Endodermal cell (in vitro differentiated cells): ENCODE data around the gene CHPF. TPM values are rescaled to one million over a fixed set of nuclear protein-coding genes. Genes with fewer than 3 reads are reported as not detected.

Experiments used
- DNase-seq: peaks from one replicate; pipeline ENCODE4 v3.0.0-alpha.2; 2017
- H3K27ac ChIP-seq: 2 replicates; pipeline ENCODE4 v1.5.1; 2013; ENCODE audit warnings: mild to moderate bottlenecking, low read depth, low read length, moderate library complexity
- H3K27me3 ChIP-seq: 2 replicates; pipeline ENCODE4 v1.6.1; 2013; ENCODE audit warnings: mild to moderate bottlenecking, low read length, moderate library complexity; ENCODE audit not compliant: insufficient read depth, control insufficient read depth, poor library complexity, severe bottlenecking
- H3K36me3 ChIP-seq: 2 replicates; pipeline ENCODE4 v1.7.0; 2013; ENCODE audit warnings: mild to moderate bottlenecking, low read length, moderate library complexity; ENCODE audit not compliant: control insufficient read depth, insufficient read depth
- H3K4me1 ChIP-seq: one replicate; pipeline ENCODE4 v1.7.0; 2013; ENCODE audit warnings: low read length; ENCODE audit not compliant: control insufficient read depth, insufficient read depth
- H3K4me3 ChIP-seq: 2 replicates; pipeline ENCODE4 v1.5.1; 2013; ENCODE audit warnings: mild to moderate bottlenecking, low read length, moderate library complexity
- H3K9ac ChIP-seq: 2 replicates; pipeline ENCODE4 v1.6.1; 2013; ENCODE audit warnings: mild to moderate bottlenecking, low read length, moderate library complexity; ENCODE audit not compliant: poor library complexity, severe bottlenecking; ENCODE audit errors: extremely low read depth
- H3K9me3 ChIP-seq: 2 replicates; pipeline ENCODE4 v1.6.1; 2013; ENCODE audit warnings: mild to moderate bottlenecking, low read length, moderate library complexity; ENCODE audit not compliant: control insufficient read depth
- H3K27ac Mint-ChIP-seq: 2 replicates; pipeline ENCODE4 v1.8.0; 2020; ENCODE audit warnings: mixed read lengths
- H3K27me3 Mint-ChIP-seq: 2 replicates; pipeline ENCODE4 v1.8.0; 2021; ENCODE audit warnings: mild to moderate bottlenecking, mixed read lengths; ENCODE audit not compliant: insufficient read depth
- H3K36me3 Mint-ChIP-seq: 2 replicates; pipeline ENCODE4 v1.8.0; 2020; ENCODE audit warnings: low read depth, mixed read lengths
- H3K4me1 Mint-ChIP-seq: 2 replicates; pipeline ENCODE4 v1.8.0; 2020; ENCODE audit warnings: mixed read lengths
- H3K4me3 Mint-ChIP-seq: 2 replicates; pipeline ENCODE4 v1.8.0; 2020; ENCODE audit warnings: mild to moderate bottlenecking, moderate library complexity, mixed read lengths
- H3K9me3 Mint-ChIP-seq: 2 replicates; pipeline ENCODE4 v1.8.0; 2020; ENCODE audit warnings: mild to moderate bottlenecking, mixed read lengths
- CTCF ChIP-seq: fragments of 200-600 bp; sonication (generic); conservative IDR thresholded peaks from 2 replicates; pipeline ENCODE4 v1.5.0; 2021; ENCODE audit warnings: antibody characterized with exemption, mild to moderate bottlenecking
- WGBS, 2 experiments: methylation state at CpG; one replicate each; pipeline versions ENCODE4 v1.1.5 to v1.1.7; 2013; ENCODE audit warnings: missing lambda C conversion rate in 2 of 2, mixed read lengths in 1 of 2; ENCODE audit not compliant: insufficient coverage in 1 of 2, insufficient read length in 1 of 2; 5-methylcytosine and 5-hydroxymethylcytosine counted together
- total RNA-seq, 2 donors: library from RNA; stranded (reverse); fragmentation: NEBNext Ultra II Directional in 1 of 2; extraction: Animal tissue kit (Norgen Biotek cat#: 25700) in 1 of 2; gene quantifications; 2 replicates in 1 of 2; 3 replicates in 1 of 2; pipeline ENCODE4 v1.2.1, GENCODE V29; 2021

CHPF gene
- total RNA-seq, 2 donors from 2014 or later = 51.2 to 54.0 TPM

- Histone ChIP-seq H3K27me3 (peaks cover 25% of the 10 kb centered on the region), H3K27ac (no peak overlapping the region), H3K9ac (no peak overlapping the region), H3K4me3 (no peak overlapping the region), H3K36me3 (no peaks in the 10 kb centered on the region), H3K9me3 (no peaks in the 10 kb centered on the region), H3K4me1 (peaks cover 4% of the 10 kb centered on the region)
- Mint-ChIP-seq H3K4me1 (peaks cover 20% of the 10 kb centered on the region), H3K4me3 (no peak overlapping the region), H3K27me3 (peaks cover 47% of the 10 kb centered on the region), H3K36me3 (no peaks in the 10 kb centered on the region), H3K27ac (no peak overlapping the region), H3K9me3 (no peaks in the 10 kb centered on the region)
- 73 to 79% methylated on average over 5 to 8 of the region's 8 CpGs for WGBS, 2 experiments
- DNase-seq = peak; percentile 57
- no peak for TF ChIP-seq CTCF
These were observed 23.5 kb downstream of the CHPF start for GRCh38 chr2:219520079-219520478.

DNA sequence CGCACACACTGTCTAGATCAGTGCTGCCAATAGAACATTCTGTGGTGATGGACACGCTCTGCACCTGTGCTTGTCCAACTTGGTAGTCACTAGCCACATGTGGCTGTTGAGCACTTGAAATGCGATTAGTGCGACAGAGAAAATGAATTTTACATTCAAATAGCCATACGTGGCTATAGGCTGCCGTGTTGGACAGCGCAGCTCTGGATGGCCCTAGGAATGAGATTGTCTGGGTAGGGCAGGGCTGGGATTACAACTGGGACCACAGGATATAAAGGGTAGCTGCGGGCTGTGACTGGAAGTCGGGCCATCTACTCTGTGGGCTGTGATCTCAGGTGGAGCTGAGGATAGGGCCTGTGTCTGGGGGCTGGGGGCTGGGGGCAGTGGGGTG, 24.1 kb downstream of the CHPF start:
- no peak for TF ChIP-seq CTCF
- no peaks in the 10 kb centered on the region for H3K9me3 ChIP-seq
- H3K4me3 ChIP-seq = no peak overlapping the region
- Mint-ChIP-seq H3K27me3 (peaks cover 51% of the 10 kb centered on the region), H3K36me3 (no peaks in the 10 kb centered on the region), H3K27ac (no peak overlapping the region), H3K4me3 (no peak overlapping the region), H3K9me3 (no peaks in the 10 kb centered on the region), H3K4me1 (peaks cover 18% of the 10 kb centered on the region)
- no peak overlapping the region for H3K27ac ChIP-seq
- WGBS, 2 experiments = 89 to 97% methylated on average over 2 to 9 of the region's 9 CpGs
- no peak for DNase-seq
- no peaks in the 10 kb centered on the region for H3K36me3 ChIP-seq
- no peak overlapping the region for H3K9ac ChIP-seq
- peaks cover 4% of the 10 kb centered on the region for H3K4me1 ChIP-seq
- H3K27me3 ChIP-seq = peaks cover 31% of the 10 kb centered on the region

DNA sequence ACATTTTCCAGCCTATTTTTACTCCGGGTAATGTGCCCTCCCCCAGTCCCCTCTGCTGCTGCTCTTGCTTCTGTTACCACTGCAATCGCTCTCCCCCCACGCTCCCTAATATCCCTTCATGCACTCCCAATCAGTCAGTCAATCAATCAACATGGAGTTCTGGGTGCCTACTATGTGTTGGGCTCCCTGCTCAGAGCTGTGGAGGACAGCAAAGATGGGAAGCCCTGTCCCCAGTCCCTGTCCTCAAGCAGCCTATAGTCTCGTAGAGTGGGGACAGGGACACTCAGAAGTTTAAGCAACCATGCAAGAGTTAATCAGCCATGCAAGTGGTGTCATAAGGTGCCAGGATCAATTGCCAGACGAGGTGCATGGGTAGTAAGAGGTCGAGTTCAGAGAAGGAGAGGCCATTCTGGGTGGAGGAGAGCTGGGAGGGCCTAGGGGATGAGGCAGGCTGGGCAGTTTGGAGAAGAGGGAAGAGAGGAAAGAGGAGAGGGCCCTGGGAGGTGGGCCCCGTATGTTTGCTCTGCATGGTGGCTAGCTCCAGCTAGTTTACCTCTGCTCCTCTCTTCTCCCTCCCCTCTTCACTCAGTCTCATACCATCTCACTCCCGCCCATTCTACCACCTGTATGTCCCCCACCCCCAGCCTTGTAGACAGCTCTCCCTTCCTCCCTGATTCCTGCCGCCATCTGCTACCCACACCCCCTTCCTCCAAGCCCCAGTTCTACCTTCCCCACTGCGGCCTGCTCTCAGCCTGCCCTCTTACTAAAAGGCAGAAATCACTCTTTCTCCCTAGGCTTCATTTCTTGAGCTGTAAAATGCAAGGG, 25.4 kb downstream of the CHPF start:
- 74 to 78% methylated on average over 4 to 10 of the region's 10 CpGs for WGBS, 2 experiments
- no peak for DNase-seq
- H3K36me3 Mint-ChIP-seq = no peaks in the 10 kb centered on the region
- H3K4me3 ChIP-seq = no peak overlapping the region
- H3K27me3 ChIP-seq = peaks cover 44% of the 10 kb centered on the region
- H3K27ac ChIP-seq = no peak overlapping the region
- H3K27me3 Mint-ChIP-seq = peaks cover 61% of the 10 kb centered on the region
- peaks cover 9% of the 10 kb centered on the region for H3K4me1 ChIP-seq
- no peak for TF ChIP-seq CTCF
- no peak overlapping the region for H3K9ac ChIP-seq
- H3K4me1 Mint-ChIP-seq = peaks cover 25% of the 10 kb centered on the region
- H3K27ac Mint-ChIP-seq = no peak overlapping the region
- H3K4me3 Mint-ChIP-seq = no peak overlapping the region
- no peaks in the 10 kb centered on the region for H3K9me3 Mint-ChIP-seq
- H3K36me3 ChIP-seq = no peaks in the 10 kb centered on the region
- H3K9me3 ChIP-seq = no peaks in the 10 kb centered on the region
